Measurements from ENCODE around the gene SIRT2. TPM values are rescaled to one million over a fixed set of nuclear protein-coding genes. Genes with fewer than 3 reads are reported as not detected.
A peak's percentile ranks its signal among the peaks of the same experiment; 100 is the strongest.

The SIRT2 gene
- total RNA-seq, 2 experiments from 2014 or later: 25.5 to 32.1 TPM

GRCh38 chr19:38845374-38846024 is 53.9 kb downstream of the SIRT2 start:
- Histone ChIP-seq H4K20me1 (ENCODE audit: insufficient read depth, low read length) (peaks cover 58% of the 10 kb centered on the region), H3K36me3 (ENCODE audit: insufficient read depth, low read length) (peaks cover 87% of the 10 kb centered on the region), H3K9me3 (ENCODE audit: low read length) (no peaks in the 10 kb centered on the region), H3K4me3 (ENCODE audit: low read depth, low read length, poor library complexity, severe bottlenecking) (no peak overlapping the region), H3K9me2 (ENCODE audit: insufficient read depth, low read length) (no peaks in the 10 kb centered on the region), H3K79me2 (ENCODE audit: insufficient read depth, low read depth, low read length) (peaks cover 77% of the 10 kb centered on the region), H3K27ac (ENCODE audit: low read depth, low read length, poor library complexity, severe bottlenecking) (no peak overlapping the region), H2AFZ (ENCODE audit: low read length) (no peak overlapping the region), H3K4me2 (ENCODE audit: low read length) (no peak overlapping the region), H3K4me1 (ENCODE audit: insufficient read depth, low read length, poor library complexity, severe bottlenecking) (peaks cover 28% of the 10 kb centered on the region)
- intact Hi-C loops (cut with micrococcal nuclease; ENCODE audit: unreplicated experiment): no loop called here
- no peak for DNase-seq (ENCODE audit: low spot score)
- ChIA-PET CTCF (ENCODE audit: unreplicated experiment) (no interaction called here), POLR2A (no interaction called here)
- BruUV-seq (replicated peaks): TSS peak; percentile 0
- TF ChIP-seq CTCF (conservative IDR thresholded peaks at IDR 0.05; ENCODE audit: low read length) (no peak), EZH2phosphoT487 (IDR thresholded peaks at IDR 0.05; ENCODE audit: borderline replicate concordance, low read depth, low read length) (no peak)

- H3K4me2 ChIP-seq (ENCODE audit: low read length): no peak overlapping the region
- peaks cover 99% of the 10 kb centered on the region for H3K36me3 ChIP-seq (ENCODE audit: insufficient read depth, low read length)
- no peaks in the 10 kb centered on the region for H3K9me3 ChIP-seq (ENCODE audit: low read length)
- CTCF ChIA-PET (ENCODE audit: unreplicated experiment): no interaction called here
- no peak for DNase-seq (ENCODE audit: low spot score)
- H3K9me2 ChIP-seq (ENCODE audit: insufficient read depth, low read length): no peaks in the 10 kb centered on the region
- TF ChIP-seq CTCF (conservative IDR thresholded peaks at IDR 0.05; ENCODE audit: low read length): no peak
- no peak for TF ChIP-seq EZH2phosphoT487 (IDR thresholded peaks at IDR 0.05; ENCODE audit: borderline replicate concordance, low read depth, low read length)
- no peak overlapping the region for H3K27ac ChIP-seq (ENCODE audit: low read depth, low read length, poor library complexity, severe bottlenecking)
- H3K4me1 ChIP-seq (ENCODE audit: insufficient read depth, low read length, poor library complexity, severe bottlenecking): peaks cover 28% of the 10 kb centered on the region
- H4K20me1 ChIP-seq (ENCODE audit: insufficient read depth, low read length): peaks cover 58% of the 10 kb centered on the region
- H3K79me2 ChIP-seq (ENCODE audit: insufficient read depth, low read depth, low read length): peaks cover 77% of the 10 kb centered on the region
- H3K4me3 ChIP-seq (ENCODE audit: low read depth, low read length, poor library complexity, severe bottlenecking): no peak overlapping the region
- intact Hi-C loops (cut with micrococcal nuclease; ENCODE audit: unreplicated experiment): no loop called here
- no peak overlapping the region for H2AFZ ChIP-seq (ENCODE audit: low read length)
- BruUV-seq (replicated peaks): no TSS peak
- POLR2A ChIA-PET: interaction anchor here (0.7 to 1.0 kb wide), 3 partner anchors 12 to 57 kb away, joined by 3 to 4 read pairs (median 4); no protein-coding TSS in a partner anchor
Observed at GRCh38 chr19:38844093-38844686, 55.2 kb downstream of the SIRT2 start.

GRCh38 chr19:38843175-38843758 is 56.2 kb downstream of the SIRT2 start:
- H3K9me2 ChIP-seq (ENCODE audit: insufficient read depth, low read length): no peaks in the 10 kb centered on the region
- H3K36me3 ChIP-seq (ENCODE audit: insufficient read depth, low read length): peaks cover 99% of the 10 kb centered on the region
- intact Hi-C loops (cut with micrococcal nuclease; ENCODE audit: unreplicated experiment): no loop called here
- no peaks in the 10 kb centered on the region for H3K9me3 ChIP-seq (ENCODE audit: low read length)
- BruUV-seq (replicated peaks): no TSS peak
- H2AFZ ChIP-seq (ENCODE audit: low read length): no peak overlapping the region
- H3K79me2 ChIP-seq (ENCODE audit: insufficient read depth, low read depth, low read length): peaks cover 68% of the 10 kb centered on the region
- H4K20me1 ChIP-seq (ENCODE audit: insufficient read depth, low read length): peaks cover 50% of the 10 kb centered on the region
- CTCF ChIA-PET (ENCODE audit: unreplicated experiment): no interaction called here
- H3K27ac ChIP-seq (ENCODE audit: low read depth, low read length, poor library complexity, severe bottlenecking): no peak overlapping the region
- peaks cover 27% of the 10 kb centered on the region for H3K4me1 ChIP-seq (ENCODE audit: insufficient read depth, low read length, poor library complexity, severe bottlenecking)
- H3K4me3 ChIP-seq (ENCODE audit: low read depth, low read length, poor library complexity, severe bottlenecking): no peak overlapping the region
- TF ChIP-seq CTCF (conservative IDR thresholded peaks at IDR 0.05; ENCODE audit: low read length): no peak
- TF ChIP-seq EZH2phosphoT487 (IDR thresholded peaks at IDR 0.05; ENCODE audit: borderline replicate concordance, low read depth, low read length): no peak
- no peak overlapping the region for H3K4me2 ChIP-seq (ENCODE audit: low read length)
- POLR2A ChIA-PET: interaction anchor here (1.0 kb wide), 1 partner anchor 11 kb away, joined by 4 read pairs; no protein-coding TSS in a partner anchor
- no peak for DNase-seq (ENCODE audit: low spot score)
